RWPE2 (cell line): ENCODE results near the gene MSN.

Experiments used
- ATAC-seq: fragments of 200-7000 bp; cut with Tn5 transposase; 3 replicates; pipeline ENCODE4 v1.9.1; 2021; ENCODE audit warnings: low read depth
- DNase-seq: peaks from one replicate; pipeline ENCODE4 v3.0.0-alpha.2; 2020; ENCODE audit warnings: low spot score
- H3K27ac ChIP-seq: fragments of 450-650 bp; 2 replicates; pipeline ENCODE4 v1.5.1; 2017; ENCODE audit warnings: mild to moderate bottlenecking; ENCODE audit not compliant: poor library complexity, severe bottlenecking
- H3K27me3 ChIP-seq: fragments of 250-450 bp; sonication (Bioruptor Pico); 2 replicates; pipeline ENCODE4 v1.5.1; 2021; ENCODE audit warnings: mild to moderate bottlenecking, moderate library complexity; ENCODE audit not compliant: insufficient read depth, poor library complexity, severe bottlenecking
- H3K36me3 ChIP-seq: fragments of 250-450 bp; sonication (Bioruptor Pico); 2 replicates; pipeline ENCODE4 v1.5.1; 2020; ENCODE audit warnings: low read depth, mild to moderate bottlenecking, moderate library complexity
- H3K4me1 ChIP-seq: fragments of 250-450 bp; sonication (Bioruptor Pico); 2 replicates; pipeline ENCODE4 v1.5.1; 2021; ENCODE audit warnings: mild to moderate bottlenecking, moderate library complexity; ENCODE audit not compliant: insufficient read depth, poor library complexity, severe bottlenecking
- H3K4me3 ChIP-seq: fragments of 250-450 bp; sonication (Bioruptor Pico); 2 replicates; pipeline ENCODE4 v1.5.1; 2021; ENCODE audit warnings: mild to moderate bottlenecking, moderate library complexity; ENCODE audit not compliant: severe bottlenecking
- H3K9me3 ChIP-seq: fragments of 250-450 bp; sonication (Bioruptor Pico); 2 replicates; pipeline ENCODE4 v1.5.1; 2021; ENCODE audit warnings: mild to moderate bottlenecking, moderate library complexity; ENCODE audit not compliant: severe bottlenecking
- CTCF ChIP-seq: fragments of 450-650 bp; IDR thresholded peaks from one replicate; pipeline ENCODE4 v1.5.1; 2017; ENCODE audit warnings: mild to moderate bottlenecking, moderate library complexity; ENCODE audit not compliant: poor library complexity, severe bottlenecking

The MSN gene

GRCh38 chrX:65783746-65784145 is 116.3 kb downstream of the MSN start:
- no peaks in the 10 kb centered on the region for H3K27me3 ChIP-seq
- no peak overlapping the region for H3K27ac ChIP-seq
- no peak for ATAC-seq

More at GRCh38 chrX:65783746-65784145, 116.3 kb downstream of the MSN start:
- TF ChIP-seq CTCF: no peak
- no peaks in the 10 kb centered on the region for H3K36me3 ChIP-seq
- no peaks in the 10 kb centered on the region for H3K4me1 ChIP-seq
- no peaks in the 10 kb centered on the region for H3K9me3 ChIP-seq
- H3K4me3 ChIP-seq: no peak overlapping the region
- DNase-seq: no peak
